NCI-H82 (cell line): ENCODE data around the gene FOXN3.

Source experiments
- DNase-seq: peaks from one replicate; lab custom pipeline; 2025; lab: John Stamatoyannopoulos, UW

The FOXN3 gene, protein sequence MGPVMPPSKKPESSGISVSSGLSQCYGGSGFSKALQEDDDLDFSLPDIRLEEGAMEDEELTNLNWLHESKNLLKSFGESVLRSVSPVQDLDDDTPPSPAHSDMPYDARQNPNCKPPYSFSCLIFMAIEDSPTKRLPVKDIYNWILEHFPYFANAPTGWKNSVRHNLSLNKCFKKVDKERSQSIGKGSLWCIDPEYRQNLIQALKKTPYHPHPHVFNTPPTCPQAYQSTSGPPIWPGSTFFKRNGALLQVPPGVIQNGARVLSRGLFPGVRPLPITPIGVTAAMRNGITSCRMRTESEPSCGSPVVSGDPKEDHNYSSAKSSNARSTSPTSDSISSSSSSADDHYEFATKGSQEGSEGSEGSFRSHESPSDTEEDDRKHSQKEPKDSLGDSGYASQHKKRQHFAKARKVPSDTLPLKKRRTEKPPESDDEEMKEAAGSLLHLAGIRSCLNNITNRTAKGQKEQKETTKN

GRCh38 chr14:89417091-89417464 is at the start of gene FOXN3:
TSS of gene FOXN3 (minus strand) at chr14:89417233. CDS start at chr14:89412476, 4,757 bp downstream.
- peak; percentile 89 for DNase-seq

DNA sequence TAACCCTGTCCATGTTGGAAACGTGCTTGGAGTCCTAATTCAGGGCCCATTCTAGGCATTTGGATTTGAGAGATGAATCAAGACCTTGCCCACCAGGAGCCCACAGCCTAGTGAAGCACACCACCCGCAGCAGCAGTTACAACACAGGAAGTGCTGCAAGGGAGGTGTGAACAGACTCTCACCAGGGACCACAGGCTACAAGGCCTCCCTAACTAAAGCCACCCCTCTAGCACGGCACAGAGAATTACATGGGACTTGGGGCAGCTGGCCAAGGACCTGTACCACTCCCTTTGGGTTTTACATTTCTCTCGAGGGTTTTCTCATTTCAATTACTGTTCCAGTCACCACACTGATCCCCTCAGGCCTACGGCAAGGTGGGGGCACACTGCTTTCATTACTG is 49.5 kb upstream of the FOXN3 start:
- no peak for DNase-seq

GRCh38 chr14:89465876-89466275 is 48.8 kb upstream of the FOXN3 start:
- DNase-seq = no peak

DNA sequence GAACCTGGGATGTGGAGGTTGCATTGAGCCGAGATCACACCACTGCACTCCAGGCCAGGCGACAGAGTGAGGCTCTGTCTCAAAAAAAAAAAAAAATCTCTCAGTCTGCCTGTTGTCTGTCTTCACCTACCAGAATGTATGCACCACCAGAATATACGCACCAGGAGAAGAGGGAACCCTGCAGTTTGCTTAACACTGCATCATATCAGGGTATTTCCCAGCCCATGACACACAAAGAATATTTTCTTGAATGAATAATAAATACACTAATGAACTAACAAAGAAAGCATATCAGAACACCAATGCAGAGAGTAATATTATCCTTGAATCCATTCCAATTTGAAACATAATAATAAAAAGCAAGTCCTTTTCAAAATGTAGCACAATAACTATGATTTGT is 44.2 kb upstream of the FOXN3 start:
- DNase-seq = no peak

GRCh38 chr14:89458713-89459420 is 41.8 kb upstream of the FOXN3 start:
- DNase-seq = no peak

GRCh38 chr14:89457007-89457406 is 40.0 kb upstream of the FOXN3 start:
- no peak for DNase-seq

DNA sequence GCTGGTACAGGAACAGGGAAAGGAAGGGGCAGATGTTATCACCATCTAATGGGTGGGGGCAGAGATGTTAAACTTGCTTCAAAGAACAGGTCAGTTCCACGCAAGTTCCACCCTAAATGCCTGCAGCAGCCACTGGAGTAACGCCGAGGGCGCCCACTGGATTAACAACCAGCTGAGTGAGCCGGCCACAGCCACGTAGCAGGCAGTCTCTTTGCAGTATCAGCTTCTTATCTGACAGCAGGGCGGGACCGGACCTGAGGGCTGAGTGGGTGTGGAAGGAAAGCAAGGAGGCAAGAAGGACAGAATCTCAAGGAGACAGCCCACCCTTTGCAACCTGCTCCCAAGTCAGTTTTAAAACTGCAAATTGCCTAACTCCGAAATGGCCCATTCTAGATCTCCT is 38.4 kb upstream of the FOXN3 start:
- DNase-seq = peak; percentile 14

DNA sequence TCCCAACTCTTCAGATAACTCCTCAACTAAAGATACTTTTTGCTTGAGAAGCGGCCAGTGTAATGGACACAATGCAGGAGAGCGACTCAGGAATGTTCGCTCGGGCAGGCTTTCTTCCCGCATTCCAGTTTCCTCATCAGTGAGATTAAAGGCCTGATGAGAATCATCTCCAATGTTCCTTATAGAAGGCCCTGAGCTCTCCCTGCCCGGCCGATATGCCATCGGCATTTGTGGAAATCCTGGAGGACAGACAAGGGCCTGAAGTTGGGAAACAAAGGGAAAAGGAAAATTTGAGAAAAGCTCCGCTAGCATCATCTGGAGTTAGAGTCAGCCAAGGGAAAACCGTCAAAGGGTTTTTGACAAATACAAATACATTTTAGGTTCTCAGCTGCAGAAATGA is 38.0 kb upstream of the FOXN3 start:
- no peak for DNase-seq

DNA sequence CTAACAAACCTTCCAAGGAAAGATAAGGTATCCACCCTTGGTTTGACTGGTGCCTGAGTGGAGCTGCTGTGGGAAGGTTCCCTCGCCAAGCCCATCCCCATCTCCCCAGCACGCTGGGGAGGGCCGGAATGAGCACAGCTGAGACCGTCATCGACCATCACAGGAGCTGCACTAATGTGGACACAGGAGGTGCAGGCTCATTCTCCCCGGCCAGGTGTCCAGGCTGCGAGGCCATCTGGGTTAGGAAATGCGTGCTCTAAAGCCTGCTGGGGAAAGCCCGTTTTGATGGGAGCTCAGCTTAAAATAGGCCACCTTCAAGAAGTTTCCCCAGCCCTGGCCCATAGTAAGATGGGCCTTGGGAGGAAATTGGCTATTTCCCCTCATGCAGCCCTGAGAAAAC is 35.2 kb upstream of the FOXN3 start:
- no peak for DNase-seq

GRCh38 chr14:89451229-89451628 is 34.2 kb upstream of the FOXN3 start:
- no peak for DNase-seq

GRCh38 chr14:89447182-89447944 is 30.3 kb upstream of the FOXN3 start:
- DNase-seq = no peak

- no peak for DNase-seq
These were observed 28.4 kb upstream of the FOXN3 start for GRCh38 chr14:89445273-89445973.

- DNase-seq = peak; percentile 6
These were observed 27.6 kb upstream of the FOXN3 start for GRCh38 chr14:89444516-89445125.

DNA sequence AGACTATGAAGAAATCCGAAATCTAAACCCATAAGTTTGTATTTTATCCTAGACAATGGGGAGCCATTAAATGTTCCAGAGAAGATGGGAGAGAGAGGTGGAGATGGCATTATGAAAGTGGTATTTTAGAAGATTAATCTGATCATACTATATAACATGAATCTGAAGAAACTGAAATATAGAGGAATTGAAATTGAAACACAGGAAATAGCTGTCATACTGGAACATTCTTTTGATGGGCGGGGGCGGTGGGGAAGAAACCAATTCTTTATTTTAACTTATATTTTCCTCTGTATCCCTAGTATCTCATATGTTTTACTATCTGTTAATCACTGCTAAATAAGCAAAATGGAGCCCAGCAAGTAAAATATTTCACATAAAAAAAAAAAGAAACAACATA is 27.0 kb upstream of the FOXN3 start:
- no peak for DNase-seq

DNA sequence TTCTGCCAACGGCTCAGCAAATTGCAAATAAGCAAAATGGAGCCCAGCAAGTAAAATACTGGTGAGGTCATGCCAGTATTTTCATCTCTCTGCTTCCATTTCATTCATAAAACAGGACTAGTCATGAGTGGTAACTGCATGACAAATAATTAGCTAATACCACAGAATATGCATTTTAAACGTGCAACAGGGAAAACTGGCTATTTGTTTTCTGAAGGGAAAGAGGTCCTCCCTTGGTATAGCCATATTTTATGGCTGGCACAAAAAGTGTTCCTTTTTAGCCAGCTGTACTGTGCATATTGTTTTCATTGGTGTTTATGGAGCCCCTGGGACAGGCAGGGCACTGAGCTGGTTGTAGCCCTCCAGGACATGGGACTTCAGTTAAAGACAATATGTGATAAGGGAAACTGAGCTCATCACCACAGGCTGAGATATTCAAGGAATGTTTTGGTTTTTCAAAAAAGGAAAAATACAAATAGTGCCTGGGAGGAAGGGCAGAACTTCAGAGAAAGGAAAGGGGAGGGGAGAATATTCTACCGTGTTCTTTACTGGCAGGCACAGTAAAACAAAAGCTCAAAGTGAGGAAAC is 26.1 kb upstream of the FOXN3 start:
- no peak for DNase-seq

DNA sequence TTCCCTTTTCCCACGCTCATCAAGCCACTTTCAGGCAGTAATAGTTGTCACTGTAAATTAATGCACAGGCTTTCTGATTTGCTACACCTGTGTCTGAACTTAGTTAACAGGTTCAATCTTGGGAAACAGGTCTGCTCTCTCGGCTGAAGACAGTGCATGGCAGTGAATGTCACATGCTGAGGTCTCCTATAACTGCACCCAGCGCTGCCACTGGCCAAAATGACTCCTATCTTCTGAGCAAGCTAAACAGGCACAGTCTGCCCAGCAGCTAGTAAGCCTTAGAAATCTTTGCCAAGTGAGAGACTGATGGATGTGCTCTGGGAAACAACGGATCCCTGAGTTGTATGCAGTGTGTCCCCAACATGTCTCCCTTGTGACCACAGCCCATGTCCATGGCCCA is 25.2 kb upstream of the FOXN3 start:
- no peak for DNase-seq

DNA sequence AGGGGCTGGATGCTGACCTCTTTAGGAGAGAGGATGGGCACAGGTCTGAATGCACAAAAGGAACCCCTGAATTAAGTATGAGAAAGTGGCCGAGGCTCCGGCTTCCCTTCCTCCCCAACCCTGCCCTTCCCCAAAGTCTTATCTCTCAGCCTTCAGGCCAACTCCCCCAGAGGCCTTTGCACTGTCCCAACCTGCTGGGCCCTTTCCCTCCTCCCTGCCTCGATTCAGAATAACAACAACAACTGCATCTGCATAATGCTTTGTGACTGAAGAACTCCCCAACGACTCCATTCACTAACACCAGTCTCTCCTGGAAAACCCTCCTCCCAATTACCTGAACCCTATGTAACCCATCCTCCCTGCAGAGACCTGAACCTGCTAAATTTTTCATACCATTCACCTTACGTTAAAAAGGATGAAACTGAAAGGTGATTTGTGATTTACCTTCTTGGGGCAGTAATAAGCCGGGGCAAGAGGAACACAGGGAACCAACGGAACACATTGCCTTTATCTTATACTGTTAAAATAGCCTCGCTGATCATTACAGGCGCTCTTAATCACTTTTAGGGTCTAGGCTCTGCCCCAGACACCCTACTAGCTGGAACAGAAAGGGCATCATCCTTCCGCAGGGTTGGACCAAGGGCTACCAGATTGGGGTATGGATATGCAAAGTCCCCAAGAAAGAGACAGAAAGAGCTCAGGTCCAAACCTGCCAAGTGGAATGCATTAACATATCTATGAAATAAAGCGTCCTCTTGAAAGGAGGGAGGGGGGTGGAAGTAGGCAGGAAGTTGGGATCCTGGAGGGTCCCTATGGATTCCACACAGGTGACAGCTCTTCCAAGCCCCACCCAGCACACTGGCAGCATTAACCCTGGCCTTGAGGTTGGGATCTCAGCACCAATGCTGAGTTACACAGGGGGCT is 24.2 kb upstream of the FOXN3 start:
- no peak for DNase-seq

DNA sequence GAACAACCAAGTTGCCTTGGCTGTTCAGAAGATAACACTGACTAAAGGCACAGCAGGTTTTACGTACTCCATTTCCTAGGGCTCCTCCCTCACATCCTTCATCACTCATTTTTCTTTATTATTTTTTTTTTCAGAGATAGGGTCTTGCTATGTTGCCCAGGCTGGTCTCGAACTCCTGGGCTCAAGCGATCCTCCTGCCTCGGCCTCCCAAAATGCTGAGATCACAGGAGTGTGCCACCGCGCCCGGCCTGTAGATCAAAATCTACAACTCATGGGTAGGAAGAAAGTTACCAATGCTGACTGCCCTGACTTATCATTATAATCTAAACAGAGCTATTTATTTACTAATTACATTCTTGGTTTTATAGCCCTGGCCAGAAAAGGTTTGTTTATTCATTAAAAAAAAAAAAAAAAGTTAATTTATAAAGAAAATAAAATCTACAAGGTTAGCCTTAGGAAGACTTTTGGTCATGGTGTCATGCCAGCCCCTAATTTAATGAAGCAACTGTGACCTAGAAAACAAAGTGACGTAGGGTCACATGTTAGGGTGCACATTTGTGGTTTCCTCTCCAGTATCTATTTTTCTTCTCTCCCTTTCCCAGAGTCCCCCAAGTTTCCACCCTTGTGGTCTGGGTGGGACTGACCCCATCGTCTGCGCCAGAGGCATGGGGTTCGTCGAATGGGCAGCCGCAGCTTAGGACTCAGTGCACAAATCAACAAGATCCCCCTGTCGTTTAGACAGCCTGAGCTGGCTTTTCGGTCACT is 19.0 kb upstream of the FOXN3 start:
- no peak for DNase-seq

DNA sequence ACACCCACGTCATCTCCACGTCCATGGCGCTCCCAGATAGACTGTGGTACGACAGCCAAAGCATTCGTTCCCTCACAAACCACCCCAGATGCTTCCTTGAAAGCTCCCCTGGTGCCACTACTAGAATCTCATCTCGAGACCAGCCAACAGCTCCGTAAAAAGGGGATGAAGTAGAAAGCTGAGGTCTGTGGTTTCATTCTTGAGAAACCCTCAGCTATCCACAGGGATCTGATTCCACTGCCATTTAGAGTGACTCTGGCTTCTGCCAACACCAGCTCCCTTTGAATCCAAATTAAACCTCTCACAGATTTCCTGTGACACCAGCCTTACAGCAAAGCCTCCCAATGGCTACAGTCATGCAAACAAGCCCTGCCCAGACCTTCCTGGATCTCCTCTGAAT is 18.5 kb upstream of the FOXN3 start:
- no peak for DNase-seq
